Measurements from ENCODE around the gene TMEM88.

- no peak for TF ChIP-seq EZH2phosphoT487 (IDR thresholded peaks at IDR 0.05; ENCODE audit: insufficient read depth, low read depth)
- no peak for TF ChIP-seq EZH2 (IDR thresholded peaks at IDR 0.05; ENCODE audit: insufficient read depth, poor library complexity, severe bottlenecking)
Observed at GRCh38 chr17:7887482-7888183, 32.8 kb downstream of the TMEM88 start.
